HG03066 (cell line): ENCODE results near the gene PC.
"Not testable (repeated sequence)": the region's sequence is repeated elsewhere in the genome, so short reads cannot be mapped to it uniquely, and the experiment has no call there.

Experiments used
- ATAC-seq: cut with Tn5 transposase; IDR thresholded peaks from one replicate; pipeline ENCODE4 v1.9.1; 2021; ENCODE audit warnings: low read depth; ENCODE audit not compliant: unreplicated experiment

Gene PC

DNA sequence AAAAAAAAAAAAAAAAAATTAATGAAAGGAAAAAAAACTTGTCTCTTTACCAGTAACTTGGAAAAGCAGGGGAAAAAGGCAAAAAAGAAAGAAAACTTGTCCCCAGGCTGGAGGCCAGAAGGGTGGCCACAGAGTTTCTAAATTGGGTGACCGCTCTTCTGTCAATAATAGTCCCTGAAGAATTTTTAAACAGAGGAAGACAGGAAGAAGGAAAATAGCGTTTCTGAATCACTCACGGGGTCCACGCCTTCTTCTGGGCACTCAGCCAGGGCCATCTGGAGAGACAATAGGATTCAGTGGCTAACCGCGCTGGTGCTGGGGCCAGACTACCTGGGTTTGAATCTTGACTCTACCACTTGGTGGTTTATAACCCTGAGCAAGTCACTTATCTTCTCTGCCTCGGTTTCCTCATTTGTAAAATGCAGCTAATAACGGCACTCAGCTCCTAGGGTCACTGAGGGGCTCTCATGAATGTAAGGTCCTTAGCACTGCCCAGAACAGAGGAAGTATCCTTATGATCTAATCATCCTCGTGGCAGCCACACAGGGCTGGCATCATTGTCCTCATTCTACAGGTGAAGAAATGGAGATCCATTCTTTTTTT lies 23.9 kb upstream of the PC start:
- ATAC-seq, result no peak

- no peak for ATAC-seq
These were observed 21.3 kb upstream of the PC start for GRCh38 chr11:66979336-66979980.

DNA sequence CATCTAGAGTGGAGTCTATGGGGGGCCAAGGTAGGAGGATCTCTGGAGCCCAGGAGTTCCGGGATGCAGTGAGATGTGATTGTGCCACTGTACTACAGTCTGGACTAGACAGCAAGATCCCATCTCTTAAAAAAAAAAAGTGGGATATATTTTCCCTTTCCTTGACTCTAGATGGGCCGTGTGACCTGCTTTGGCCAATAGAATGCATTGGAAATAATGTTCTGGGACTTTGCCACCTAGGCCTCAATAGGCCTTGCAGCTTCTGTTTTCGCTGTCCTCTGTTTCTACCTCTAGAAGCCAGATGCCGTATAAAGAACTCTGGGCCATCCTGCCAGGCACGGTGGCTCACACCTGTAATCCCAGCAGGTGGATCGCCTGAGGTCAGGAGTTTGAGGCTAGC lies 20.5 kb upstream of the PC start:
- no peak for ATAC-seq

DNA sequence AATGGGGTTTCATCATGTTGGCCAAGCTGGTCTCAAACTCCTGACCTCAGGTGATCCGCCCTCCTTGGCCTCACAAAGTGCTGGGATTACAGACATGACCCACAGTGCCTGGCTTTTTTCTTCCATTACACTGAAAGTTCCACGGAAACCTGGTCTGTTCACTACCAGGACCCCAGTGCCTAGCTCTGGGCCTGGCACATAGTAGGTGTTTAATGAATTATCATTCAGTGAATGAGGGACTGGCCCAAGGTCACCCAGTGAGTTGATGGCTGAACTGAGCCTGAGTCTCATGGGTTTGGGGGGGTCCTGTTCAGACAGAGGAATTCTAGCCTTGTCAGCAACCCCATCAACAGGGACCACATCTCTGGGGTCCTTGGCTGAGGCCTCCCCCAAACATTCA lies 20.0 kb upstream of the PC start:
- no peak for ATAC-seq

DNA sequence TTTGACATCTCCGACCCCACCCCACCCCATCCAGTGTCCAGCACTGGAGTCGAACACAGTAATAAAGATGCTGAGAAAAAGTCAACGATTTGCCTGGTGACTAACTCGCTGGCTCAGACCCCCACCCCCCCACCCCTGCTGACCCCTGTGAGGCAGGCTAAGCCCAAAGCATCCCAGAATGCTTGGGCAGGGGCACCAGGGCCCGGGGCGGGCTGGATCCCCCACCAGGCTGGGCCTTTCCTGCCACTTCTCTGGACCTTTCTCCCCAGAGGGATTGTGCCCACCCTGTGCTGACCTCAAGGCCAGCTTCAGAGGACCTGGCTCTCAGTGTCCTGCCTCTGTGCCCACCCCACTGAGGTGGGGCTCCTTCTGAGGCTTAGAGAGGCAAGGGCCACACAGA lies 18.7 kb upstream of the PC start:
- no peak for ATAC-seq

DNA sequence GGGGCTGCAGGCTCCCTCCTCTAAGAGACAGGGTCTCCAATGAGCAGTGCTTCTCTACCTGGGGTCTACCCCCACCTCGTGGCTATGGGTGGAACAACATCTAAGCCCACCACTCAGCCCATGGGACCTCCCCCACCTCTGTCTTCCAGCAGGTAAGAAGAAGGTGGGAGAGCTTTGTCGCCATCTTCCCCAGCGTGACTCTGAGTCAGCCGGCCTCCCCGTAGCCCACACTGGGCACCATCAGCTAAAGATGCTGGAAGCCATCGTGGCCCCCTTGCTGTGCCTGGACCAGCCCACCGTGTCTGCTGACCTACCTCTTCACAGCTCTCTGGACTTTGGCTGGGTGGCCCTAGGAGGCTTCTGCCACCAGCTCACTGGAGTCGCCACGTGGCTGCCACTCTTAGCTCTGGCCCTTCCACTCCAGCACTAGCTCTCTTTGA lies 17.9 kb upstream of the PC start:
- no peak for ATAC-seq

GRCh38 chr11:66975405-66976027 lies 17.3 kb upstream of the PC start:
- no peak for ATAC-seq

DNA sequence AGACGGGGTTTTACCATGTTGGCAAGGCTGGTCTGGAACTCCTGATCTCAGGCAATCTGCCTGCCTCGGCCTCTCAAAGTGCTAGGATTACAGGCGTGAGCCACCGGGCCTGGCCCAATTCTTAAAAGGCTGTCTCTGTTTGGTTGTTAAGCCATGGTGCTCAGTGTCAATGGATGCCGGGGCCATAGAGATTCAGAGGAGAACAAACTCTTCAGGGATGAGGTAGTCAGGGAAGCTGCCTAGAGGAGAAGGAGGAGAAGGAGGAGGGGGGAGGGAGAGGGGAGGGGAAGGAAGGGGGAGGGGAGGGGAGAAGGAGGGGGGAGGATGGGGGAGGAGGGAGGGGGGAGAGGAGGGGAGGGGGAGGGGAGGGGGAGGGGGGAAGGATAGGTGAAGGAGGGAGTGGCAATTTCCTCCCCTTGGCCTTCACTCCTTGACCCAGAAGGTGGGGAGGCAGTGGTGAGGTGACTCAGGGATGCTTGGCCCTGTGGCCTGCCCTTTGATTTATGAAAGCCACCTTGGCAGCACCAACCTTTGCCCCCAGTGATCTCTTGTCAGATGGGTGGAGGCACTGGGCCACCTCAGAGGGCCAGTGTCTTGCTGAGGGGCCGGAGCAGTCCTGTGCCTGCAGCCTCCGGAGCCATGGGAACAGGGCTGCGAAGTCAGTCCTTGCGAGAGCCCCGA lies 16.7 kb upstream of the PC start, which contains the start of gene C11orf86:
Gene C11orf86, plus strand, starts transcription at position 581 of the 681 bp plus-strand sequence. Its CDS starts 59 bp downstream, at position 640.
- no peak for ATAC-seq

- ATAC-seq, result no peak
These were observed 15.9 kb upstream of the PC start for GRCh38 chr11:66973956-66974580.

DNA sequence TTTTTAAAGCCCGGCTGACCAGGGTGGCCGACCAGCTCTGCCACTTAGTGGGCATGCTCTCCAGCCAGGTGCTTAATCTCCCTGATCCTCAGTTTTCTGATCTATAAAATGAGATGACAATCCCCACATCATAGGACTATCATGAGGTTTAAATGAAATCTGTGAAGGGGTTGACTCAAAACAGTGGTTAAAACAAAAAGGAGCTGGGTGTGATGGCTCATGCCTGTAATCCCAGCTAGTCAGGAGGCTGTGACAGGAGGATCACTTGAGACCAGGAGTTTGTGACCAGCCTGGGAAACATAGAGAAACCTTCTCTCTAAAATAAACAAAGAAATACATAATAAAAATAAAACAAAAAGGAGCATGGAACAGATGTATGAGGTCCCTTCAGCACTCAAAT lies 13.3 kb upstream of the PC start:
- no peak for ATAC-seq

DNA sequence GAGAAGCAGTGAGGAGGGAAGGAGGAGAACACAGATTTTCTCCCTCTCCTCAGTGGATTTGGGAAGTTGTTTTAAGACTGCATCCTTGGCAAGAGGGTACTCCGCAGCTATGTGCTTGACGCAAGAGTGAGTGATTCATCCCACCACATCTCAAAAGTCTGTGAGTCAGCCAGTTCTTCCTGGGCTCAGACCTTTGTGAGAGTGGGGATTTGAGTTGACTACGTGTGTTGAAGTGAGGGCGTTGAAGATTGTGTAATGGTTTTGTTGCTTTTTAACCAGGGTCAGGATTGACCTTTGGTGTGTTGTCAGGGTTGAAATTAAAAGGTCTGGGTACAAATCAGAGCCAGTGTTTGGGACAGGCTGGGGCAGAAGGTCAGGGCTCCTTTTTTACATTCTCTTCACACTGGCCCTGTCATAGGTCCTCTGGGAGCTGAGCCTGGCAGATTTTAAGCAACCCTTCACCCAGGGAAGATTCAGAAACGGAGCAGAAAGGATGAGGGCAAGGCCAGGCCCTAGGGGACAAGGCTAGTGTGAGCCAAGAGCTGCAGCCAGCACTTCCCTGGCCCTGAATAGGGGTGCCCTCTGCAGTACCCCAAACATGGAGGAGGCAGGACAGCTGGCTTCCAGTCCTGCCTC lies 12.7 kb upstream of the PC start:
- ATAC-seq, result no peak

DNA sequence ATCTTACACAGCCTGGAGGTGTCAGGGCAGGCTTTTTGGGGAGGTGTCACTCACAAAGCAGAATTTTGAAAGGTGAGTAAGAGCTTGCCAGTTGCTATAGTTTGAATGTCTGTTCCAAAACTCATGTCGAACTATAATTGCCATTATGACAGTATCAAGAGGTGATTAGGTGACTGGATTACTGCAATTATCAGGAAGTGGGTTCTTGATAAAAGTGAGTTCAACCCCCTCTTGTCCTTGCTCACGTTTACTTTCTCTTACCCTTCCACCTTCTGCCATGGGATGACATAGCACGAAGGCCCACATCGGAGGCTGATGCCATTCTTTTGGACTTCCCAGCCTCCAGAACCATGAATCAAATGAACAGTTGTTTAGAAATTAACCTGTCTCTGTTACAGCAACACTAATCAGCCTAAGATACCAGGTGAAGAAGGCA lies 12.2 kb upstream of the PC start:
- ATAC-seq, result no peak

DNA sequence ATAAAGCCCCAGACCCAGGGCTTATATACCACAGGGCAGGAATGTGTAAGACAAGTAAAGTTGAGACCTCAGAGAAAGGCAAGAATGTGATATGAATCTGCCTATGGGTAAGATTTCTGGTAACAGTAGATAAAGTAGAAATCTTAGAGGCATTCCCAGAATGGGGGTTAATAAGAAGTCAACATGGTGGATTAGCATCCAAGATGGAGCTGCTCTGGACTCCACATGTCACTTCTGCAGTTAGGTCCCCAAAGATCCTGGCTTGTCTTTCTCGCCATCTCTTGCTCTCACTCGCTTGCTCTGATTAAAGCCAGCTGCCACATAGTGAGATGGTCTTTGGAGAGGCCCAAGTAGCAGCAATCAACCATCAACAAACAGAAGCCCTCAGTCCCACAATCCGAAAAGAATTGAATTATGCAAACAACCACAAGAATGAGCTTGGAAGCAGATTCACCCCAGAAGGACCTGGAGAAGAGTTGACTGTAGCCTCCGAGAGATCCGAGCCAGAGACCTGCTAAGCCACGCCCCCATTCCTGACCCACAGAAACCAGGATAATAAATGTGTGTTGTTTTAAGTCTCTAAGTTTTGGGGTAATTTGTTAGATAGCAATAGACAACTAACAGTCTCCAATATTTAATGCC lies 11.5 kb upstream of the PC start:
- ATAC-seq, result no peak

DNA sequence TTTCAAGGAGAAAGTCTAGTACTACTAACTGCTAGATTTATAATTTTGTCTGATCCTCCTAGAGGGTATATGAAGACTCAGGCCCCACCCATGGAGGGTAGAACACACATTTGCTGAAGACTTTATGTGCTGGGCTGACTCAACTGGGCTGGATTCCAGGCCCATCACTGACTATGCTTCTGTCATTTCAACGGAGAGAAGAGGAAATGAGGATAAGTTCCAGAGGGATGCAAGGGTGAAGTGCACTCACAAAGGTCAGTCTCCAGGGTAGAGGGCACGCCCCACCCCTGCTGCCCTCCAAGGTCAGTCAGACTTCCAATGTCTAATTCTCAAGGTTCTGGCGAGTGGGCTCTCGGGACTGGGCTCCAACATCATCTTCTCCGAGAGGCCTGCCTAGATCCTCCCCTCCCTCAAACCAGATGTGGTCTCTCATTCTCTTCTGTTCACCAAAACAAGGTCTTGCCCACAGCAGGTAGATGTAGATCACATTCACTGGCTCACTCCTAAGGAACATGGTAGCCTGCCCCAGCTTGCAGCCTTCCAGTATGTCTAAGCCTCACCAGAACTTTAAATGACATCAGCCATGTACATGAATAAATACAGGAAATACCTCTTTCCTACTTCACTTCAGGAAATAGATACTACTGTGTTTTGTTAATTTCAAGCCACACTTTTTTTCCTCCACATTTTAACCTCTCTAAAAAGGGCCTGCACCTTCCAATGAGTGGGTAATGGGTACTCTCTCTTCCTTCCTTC lies 9.7 kb upstream of the PC start:
- no peak for ATAC-seq

GRCh38 chr11:66966351-66966750 lies 8.2 kb upstream of the PC start:
- ATAC-seq, result no peak

DNA sequence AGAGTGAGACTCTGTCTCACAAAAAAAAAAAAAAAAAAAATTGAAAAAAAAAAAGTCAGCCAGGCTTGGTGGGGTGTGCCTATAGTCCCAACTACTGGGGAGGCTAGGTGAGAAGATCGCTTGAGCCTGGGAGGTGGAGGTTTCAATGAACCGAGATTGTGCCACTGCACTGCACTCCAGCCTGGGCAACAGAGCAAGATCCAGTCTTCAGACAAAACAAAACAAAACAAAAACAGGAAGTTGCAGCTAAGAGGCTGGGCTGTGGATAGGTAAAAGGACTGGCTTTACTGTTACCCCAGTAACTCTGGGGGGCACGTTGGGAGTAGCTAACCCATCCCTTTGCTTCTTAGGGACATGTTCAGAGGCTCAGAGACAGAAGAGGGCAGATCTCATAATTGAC lies 6.3 kb upstream of the PC start:
- ATAC-seq, result no peak

DNA sequence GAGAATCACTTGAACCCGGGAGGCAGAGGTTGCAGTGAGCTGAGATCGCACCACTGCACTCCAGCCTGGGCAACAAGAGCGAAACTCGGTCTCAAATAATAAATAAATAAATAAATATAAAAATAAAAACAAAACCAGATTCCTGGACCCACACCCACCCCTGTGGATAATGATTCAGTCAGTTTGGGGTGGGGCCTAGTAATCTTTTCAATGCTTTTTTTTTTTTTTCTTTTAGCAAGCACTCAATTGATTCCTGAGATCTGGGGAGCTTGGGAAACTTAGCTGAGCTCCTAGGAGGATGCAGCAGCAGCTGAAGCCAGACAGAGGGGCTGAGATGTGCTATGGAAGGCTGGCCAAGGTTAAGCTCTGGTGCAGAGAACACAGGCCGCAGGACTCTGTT lies 4.6 kb upstream of the PC start:
- no peak for ATAC-seq

- no peak for ATAC-seq
These were observed 4.1 kb upstream of the PC start for GRCh38 chr11:66962247-66962646.

DNA sequence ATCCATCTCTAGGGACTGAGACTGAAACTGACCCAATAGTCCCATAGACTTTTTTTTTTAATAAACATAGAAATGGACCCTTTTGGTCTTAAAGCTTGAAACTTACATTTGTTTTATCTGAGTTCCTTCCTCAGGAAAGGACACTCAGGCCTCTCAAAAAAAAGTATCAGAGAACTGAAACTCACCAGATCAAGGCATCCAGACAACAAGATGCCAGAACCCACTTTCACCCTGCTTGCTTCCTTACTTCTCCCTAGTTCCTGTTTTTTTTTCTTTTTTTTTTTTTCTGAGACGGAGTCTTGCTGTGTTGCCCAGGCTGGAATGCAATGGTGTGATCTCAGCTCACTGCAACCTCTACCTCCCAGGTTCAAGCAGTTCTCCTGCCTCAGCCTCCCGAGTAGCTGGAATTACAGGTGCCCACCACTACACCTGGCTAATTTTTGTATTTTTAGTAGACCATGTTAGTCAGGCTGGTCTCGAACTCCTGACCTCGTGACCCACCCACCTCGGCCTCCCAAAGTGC lies 3.6 kb upstream of the PC start:
- not testable (repeated sequence) for ATAC-seq
